Measurements from ENCODE around the gene PRPF40A.

- TF ChIP-seq POLR2AphosphoS5 (IDR thresholded peaks at IDR 0.05; ENCODE audit: low read depth, low read length) (no peak), POLR2A (IDR thresholded peaks at IDR 0.05; ENCODE audit: low read depth, low read length) (no peak), POU2F2 (IDR thresholded peaks at IDR 0.05; ENCODE audit: low read depth, low read length) (no peak)
Observed at GRCh38 chr2:152626911-152627339, 90.3 kb downstream of the PRPF40A start.

Data from GM12891 (cell line).